ENCODE measurements around the gene SPOP. TPM values are rescaled to one million over a fixed set of nuclear protein-coding genes. Genes with fewer than 3 reads are reported as not detected.
"Not testable (repeated sequence)": the region's sequence is repeated elsewhere in the genome, so short reads cannot be mapped to it uniquely, and the experiment has no call there.

The SPOP gene
- total RNA-seq, 1 donor from 2014 or later = 50.1 TPM

DNA sequence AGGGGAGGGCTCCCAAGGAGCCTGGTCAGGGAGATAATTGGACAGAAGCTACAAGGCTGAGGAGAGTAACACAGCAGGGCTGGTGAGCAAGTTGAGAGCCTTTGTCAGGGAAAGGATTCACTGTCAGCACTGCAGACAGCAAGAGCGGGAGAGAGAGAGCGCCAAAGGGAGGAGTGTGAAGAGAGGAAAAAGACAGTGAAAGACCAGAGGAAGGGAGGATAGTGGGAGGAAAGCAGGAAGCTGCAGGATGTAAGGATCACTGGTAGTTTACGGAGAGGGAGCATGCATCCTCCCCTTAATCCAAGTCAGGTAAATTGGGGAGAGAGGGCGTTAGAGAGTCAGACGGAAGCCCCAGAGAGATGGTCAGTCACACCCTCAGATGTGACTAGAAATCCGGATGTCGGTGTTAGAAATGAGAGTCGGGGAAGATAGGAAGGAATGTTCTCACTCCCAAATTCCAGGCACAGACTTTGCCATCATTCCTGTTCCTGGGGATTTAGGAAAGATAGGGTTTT, 13.8 kb upstream of the SPOP start:
- Mint-ChIP-seq H3K27ac (no peak overlapping the region), H3K36me3 (ENCODE audit: low read depth) (peaks cover 5% of the 10 kb centered on the region), H3K9me3 (peaks cover 5% of the 10 kb centered on the region), H3K4me1 (ENCODE audit: low read depth) (peaks cover 36% of the 10 kb centered on the region), H3K27me3 (ENCODE audit: low read depth) (no peaks in the 10 kb centered on the region), H3K4me3 (ENCODE audit: low read depth) (no peak overlapping the region)
- intact Hi-C loops (cut with micrococcal nuclease) = no loop called here
- no peak for DNase-seq (ENCODE audit: low spot score)

DNA sequence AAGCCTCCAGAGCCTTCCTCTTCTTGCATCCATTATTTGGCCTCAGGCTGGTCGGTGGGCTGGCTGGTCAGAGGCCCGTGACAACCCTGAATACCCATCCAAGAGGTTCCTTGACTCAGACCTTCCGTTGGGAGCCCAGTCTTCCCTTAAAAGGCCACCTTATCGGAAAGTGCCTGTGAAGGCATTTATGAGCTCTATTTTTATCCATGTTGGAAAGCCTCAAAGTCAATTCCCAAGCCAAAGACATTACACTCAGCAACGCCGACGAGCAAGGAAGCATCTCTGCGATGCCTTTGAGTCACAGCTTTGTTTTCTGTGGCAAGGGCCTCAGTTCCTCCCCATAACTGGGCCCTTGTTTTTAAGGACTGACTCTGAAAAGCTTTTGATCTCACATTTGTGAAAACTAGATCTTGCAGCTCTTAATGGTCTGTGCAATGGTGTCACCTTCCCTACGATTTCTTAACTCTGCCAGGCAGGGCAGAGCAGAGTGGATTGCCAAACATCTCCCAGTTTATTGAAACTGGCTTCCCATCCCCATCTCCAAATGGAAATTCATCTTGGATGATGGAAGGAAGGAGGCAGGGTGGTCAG, 13.3 kb upstream of the SPOP start:
- Mint-ChIP-seq H3K27ac (no peak overlapping the region), H3K27me3 (ENCODE audit: low read depth) (no peaks in the 10 kb centered on the region), H3K4me1 (ENCODE audit: low read depth) (peaks cover 32% of the 10 kb centered on the region), H3K4me3 (ENCODE audit: low read depth) (no peak overlapping the region), H3K9me3 (peaks cover 5% of the 10 kb centered on the region), H3K36me3 (ENCODE audit: low read depth) (peaks cover 5% of the 10 kb centered on the region)
- no peak for DNase-seq (ENCODE audit: low spot score)
- intact Hi-C loops (cut with micrococcal nuclease) = no loop called here

DNA sequence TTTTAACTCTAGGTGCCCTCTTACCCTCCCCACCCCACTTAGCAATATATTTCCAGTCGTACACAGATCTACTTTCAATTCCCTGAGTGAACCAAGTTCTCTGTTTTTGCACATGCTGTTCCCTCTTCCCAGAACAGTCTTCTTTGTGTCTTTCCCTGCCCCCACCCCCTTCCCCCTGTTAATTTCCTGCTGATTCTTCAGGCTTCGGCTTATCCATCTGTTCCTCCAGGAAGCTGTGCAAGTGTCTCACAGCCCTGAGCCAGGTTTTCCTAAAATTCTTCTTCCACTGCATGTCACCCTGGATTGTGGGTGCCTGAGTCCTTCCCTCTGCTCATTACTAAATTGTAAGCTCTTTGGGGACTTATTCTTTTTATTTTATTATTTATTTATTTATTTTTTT, 12.4 kb upstream of the SPOP start:
- peaks cover 5% of the 10 kb centered on the region for H3K36me3 Mint-ChIP-seq (ENCODE audit: low read depth)
- peaks cover 5% of the 10 kb centered on the region for H3K9me3 Mint-ChIP-seq
- DNase-seq (ENCODE audit: low spot score) = no peak
- intact Hi-C loops (cut with micrococcal nuclease) = no loop called here
- H3K4me3 Mint-ChIP-seq (ENCODE audit: low read depth) = no peak overlapping the region
- no peak overlapping the region for H3K27ac Mint-ChIP-seq
- peaks cover 22% of the 10 kb centered on the region for H3K4me1 Mint-ChIP-seq (ENCODE audit: low read depth)
- H3K27me3 Mint-ChIP-seq (ENCODE audit: low read depth) = no peaks in the 10 kb centered on the region

DNA sequence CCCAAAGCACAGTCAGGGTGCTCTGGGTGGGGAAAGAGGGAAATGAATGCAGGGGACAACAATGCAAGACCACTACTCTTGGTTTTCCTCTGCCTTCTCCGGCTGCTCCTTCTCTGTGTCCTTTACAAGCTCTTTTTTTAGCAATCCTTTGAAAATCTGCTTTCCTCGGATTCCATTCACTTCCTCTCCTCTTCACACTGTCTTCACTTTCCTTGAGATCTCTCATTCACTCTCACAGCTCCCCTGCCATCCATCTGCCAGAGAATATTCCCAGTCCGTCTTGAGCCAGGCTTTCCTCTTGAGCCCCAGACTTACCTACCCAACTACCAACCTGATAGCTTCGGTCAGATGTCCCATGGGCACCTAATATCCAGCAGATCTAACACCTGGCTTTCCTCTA, 11.0 kb upstream of the SPOP start:
- peaks cover 5% of the 10 kb centered on the region for H3K9me3 Mint-ChIP-seq
- peaks cover 19% of the 10 kb centered on the region for H3K4me1 Mint-ChIP-seq (ENCODE audit: low read depth)
- no peak overlapping the region for H3K4me3 Mint-ChIP-seq (ENCODE audit: low read depth)
- no peaks in the 10 kb centered on the region for H3K27me3 Mint-ChIP-seq (ENCODE audit: low read depth)
- peaks cover 5% of the 10 kb centered on the region for H3K36me3 Mint-ChIP-seq (ENCODE audit: low read depth)
- DNase-seq (ENCODE audit: low spot score) = no peak
- intact Hi-C loops (cut with micrococcal nuclease) = no loop called here
- peak overlapping the region; percentile 81 for H3K27ac Mint-ChIP-seq

DNA sequence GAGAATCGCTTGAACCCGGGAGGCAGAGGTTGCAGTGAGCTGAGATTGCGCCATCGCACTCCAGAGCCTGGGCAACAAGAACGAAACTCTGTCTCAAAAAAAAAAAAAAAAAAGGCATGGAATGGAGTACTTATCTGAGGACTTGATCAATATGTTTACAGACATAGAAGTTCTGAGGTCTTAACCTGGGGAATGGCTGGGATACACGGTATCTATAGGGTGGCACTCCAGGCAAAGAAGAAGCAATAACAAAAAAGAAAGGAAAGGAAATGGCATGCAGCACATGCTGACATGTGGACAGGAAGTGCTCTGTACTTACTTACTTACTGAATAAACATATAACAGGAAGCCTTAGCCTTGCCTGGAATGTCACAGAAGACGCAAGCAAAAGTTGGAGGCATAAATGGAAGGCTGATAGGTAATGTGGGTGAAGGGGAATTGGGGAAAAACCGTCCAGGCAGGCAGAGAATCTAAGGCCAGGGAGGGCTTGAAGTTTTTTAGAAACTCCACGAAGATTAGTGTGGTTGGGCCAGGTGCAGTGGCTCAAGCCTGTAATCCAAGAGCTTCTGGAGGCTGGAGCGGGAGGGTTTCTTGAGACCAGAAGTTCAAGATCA, 10.1 kb upstream of the SPOP start:
- Mint-ChIP-seq H3K9me3 (peaks cover 5% of the 10 kb centered on the region), H3K4me3 (ENCODE audit: low read depth) (no peak overlapping the region), H3K27ac (peak overlapping the region; percentile 93), H3K4me1 (ENCODE audit: low read depth) (peaks cover 19% of the 10 kb centered on the region), H3K27me3 (ENCODE audit: low read depth) (no peaks in the 10 kb centered on the region), H3K36me3 (ENCODE audit: low read depth) (peaks cover 5% of the 10 kb centered on the region)
- intact Hi-C loops (cut with micrococcal nuclease) = no loop called here
- DNase-seq (ENCODE audit: low spot score) = no peak

DNA sequence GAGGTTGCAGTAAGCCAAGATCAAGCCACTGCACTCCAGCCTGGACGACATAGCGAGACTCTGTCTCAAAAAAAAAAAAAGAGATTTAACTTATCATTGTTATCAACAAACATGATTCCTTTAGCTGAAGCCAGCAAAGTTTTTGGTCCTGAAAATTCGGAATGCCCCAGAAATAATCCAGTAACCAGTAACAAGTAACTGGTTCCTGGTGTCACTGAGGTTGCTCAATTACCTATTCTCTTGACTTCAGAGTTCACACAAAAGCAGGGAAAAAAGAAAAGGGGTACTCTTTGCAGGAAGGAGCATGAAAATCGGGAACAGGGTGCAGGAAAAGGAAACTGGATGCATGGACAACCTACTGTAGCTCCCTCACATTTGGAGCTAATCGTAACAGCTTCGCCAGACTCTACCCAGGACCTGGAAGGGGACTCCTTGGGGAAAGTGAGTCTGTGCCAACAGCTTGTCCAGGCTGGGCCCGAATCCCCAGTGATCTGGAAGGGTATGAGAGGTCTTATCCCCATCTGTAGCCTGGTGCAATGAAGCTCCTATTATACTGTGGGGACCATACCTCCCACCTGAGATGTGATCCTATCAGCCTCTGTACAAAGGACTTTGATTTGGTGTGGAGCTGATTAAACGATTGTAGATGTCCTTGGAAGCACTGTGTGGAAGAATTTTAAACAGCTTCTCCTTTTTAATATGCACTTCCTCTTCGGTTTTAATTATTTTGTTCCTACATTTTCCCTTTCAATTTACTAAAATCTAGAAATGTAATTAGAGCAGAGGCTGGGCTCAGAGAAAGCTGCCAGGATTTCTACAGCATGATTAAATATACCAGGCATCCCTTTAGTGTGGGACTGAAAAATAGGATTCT, 3.4 kb upstream of the SPOP start:
- intact Hi-C loops (cut with micrococcal nuclease) = no loop called here

DNA sequence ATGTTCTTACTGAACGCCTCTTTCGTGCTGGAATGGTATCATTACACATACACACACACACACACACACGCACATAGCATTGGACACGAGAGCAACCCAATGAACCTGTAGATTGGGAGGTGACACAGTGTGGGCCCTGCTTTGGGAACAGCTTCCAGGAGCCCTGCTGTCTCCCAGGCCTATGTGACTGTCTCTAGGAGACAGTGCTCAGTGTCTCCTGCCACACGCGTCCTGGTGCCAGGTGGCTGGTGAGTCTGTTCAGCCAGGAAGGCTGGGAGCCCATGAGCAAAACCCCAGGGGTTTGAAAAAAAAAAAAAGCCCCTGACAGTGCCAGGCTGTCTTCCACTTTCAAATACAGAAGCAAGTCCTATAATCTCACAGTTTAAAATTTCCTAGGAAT, 2.4 kb upstream of the SPOP start:
- Mint-ChIP-seq H3K36me3 (ENCODE audit: low read depth) (peaks cover 6% of the 10 kb centered on the region), H3K4me3 (ENCODE audit: low read depth) (no peak overlapping the region), H3K9me3 (peaks cover 4% of the 10 kb centered on the region), H3K4me1 (ENCODE audit: low read depth) (peaks cover 20% of the 10 kb centered on the region), H3K27me3 (ENCODE audit: low read depth) (no peaks in the 10 kb centered on the region), H3K27ac (no peak overlapping the region)
- intact Hi-C loops (cut with micrococcal nuclease) = no loop called here
- DNase-seq (ENCODE audit: low spot score) = no peak

More for the DNA sequence above, 3.4 kb upstream of the SPOP start:
- no peak overlapping the region for H3K4me3 Mint-ChIP-seq (ENCODE audit: low read depth)
- no peak for DNase-seq (ENCODE audit: low spot score)
- peaks cover 10% of the 10 kb centered on the region for H3K4me1 Mint-ChIP-seq (ENCODE audit: low read depth)
- H3K27me3 Mint-ChIP-seq (ENCODE audit: low read depth) = no peaks in the 10 kb centered on the region
- H3K9me3 Mint-ChIP-seq = peaks cover 4% of the 10 kb centered on the region
- H3K36me3 Mint-ChIP-seq (ENCODE audit: low read depth) = no peaks in the 10 kb centered on the region
- no peak overlapping the region for H3K27ac Mint-ChIP-seq

DNA sequence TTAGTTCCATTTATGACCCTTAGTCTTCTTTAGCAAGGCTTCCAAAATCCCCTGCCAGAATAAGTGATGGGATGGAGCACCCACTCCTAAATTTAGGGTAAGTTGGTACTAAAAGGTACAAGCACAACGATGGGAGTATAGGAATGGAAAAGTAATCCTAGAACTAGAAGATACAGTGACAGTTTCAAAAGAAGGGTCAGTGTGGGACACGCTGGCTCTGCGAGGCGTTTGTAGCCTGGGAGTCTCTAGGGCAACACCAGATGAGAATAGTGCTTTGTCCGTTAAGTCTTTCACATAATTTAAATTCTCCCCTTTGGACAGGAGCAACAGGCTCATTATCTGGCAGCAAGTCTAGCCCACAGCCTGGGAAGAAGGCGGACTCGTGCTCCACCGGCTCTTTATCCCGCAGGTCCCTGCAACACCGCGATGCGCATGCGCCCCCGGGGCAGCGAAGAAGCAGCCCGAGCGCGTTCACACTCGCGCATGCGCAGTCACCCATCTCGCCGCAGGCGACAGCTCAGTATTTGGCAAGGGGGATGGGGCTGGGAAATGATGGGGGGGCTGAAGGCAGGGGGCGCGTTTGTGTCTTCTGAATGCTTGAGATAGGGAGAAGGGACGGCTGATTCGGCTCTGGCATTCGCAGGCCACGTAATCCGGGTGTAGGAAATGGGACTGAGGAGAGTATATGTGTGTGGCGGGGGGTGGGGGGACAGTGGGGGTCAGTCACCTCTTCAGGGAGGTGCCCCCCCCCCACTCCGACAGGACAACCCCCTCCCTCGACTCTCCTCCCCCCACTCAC, 564 bp downstream of the SPOP start:
- no peaks in the 10 kb centered on the region for H3K27me3 Mint-ChIP-seq (ENCODE audit: low read depth)
- H3K36me3 Mint-ChIP-seq (ENCODE audit: low read depth) = peaks cover 27% of the 10 kb centered on the region
- intact Hi-C loops (cut with micrococcal nuclease) = loop anchor here (1.0 kb wide), 1 partner anchor 31 kb away; no protein-coding TSS in a partner anchor
- H3K9me3 Mint-ChIP-seq = peaks cover 4% of the 10 kb centered on the region
- peak; percentile 93 for DNase-seq (ENCODE audit: low spot score)
- peak overlapping the region; percentile 98 for H3K27ac Mint-ChIP-seq
- peak overlapping the region; percentile 95 for H3K4me3 Mint-ChIP-seq (ENCODE audit: low read depth)
- peaks cover 33% of the 10 kb centered on the region for H3K4me1 Mint-ChIP-seq (ENCODE audit: low read depth)

DNA sequence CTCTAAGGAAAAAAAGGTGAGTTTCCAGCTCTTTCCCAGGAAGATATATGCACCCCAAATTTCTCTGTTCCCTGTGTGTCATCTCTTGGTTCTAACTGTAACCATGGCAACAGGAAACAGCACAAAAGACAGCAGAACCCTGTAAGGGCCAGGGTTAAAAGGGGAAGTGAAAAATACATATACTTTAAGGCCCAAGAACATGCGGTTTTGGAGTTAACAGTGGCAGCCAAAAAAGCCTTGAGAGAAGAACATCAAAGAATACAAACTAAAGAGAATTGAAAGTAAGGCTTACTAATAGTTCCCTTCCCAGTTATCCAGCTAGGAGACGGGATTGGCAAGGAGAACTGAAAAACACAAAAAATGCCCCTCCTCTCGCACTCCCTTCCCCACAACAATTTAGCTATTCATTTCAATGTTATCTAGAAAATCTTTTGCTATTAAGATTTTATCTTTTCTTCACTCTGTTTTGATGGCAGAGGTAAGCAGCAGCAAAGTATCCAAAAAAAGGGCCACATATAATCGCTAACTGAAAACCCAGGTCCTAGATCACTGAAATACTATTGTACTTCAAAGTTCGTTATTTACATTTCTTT, 1.5 kb downstream of the SPOP start:
- Mint-ChIP-seq H3K4me3 (ENCODE audit: low read depth) (peak overlapping the region; percentile 95), H3K9me3 (peaks cover 4% of the 10 kb centered on the region), H3K4me1 (ENCODE audit: low read depth) (peaks cover 33% of the 10 kb centered on the region), H3K27ac (peak overlapping the region; percentile 98), H3K27me3 (ENCODE audit: low read depth) (no peaks in the 10 kb centered on the region), H3K36me3 (ENCODE audit: low read depth) (peaks cover 30% of the 10 kb centered on the region)
- peak; percentile 29 for DNase-seq (ENCODE audit: low spot score)
- intact Hi-C loops (cut with micrococcal nuclease) = no loop called here

DNA sequence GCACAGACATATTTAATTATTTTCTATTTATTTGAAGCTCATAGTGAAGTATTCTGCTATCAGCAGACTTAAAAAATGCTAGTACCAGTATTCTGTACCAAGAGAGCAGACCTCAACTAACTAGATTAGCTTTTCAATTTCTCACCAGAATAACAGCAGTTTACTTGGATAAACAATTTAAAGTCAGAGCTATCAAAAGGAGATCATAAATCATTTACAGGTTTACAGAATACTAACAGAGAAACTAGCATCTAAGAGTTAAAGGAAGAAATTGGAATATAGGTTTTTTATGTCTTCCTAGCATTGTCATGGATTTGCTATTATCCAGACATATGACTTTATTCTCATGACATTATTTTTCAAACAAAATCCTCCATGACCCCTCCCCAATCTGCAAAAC, 3.4 kb downstream of the SPOP start:
- DNase-seq (ENCODE audit: low spot score) = no peak
- H3K9me3 Mint-ChIP-seq = peaks cover 4% of the 10 kb centered on the region
- no peak overlapping the region for H3K4me3 Mint-ChIP-seq (ENCODE audit: low read depth)
- H3K36me3 Mint-ChIP-seq (ENCODE audit: low read depth) = peaks cover 30% of the 10 kb centered on the region
- H3K4me1 Mint-ChIP-seq (ENCODE audit: low read depth) = peaks cover 39% of the 10 kb centered on the region
- intact Hi-C loops (cut with micrococcal nuclease) = no loop called here
- no peaks in the 10 kb centered on the region for H3K27me3 Mint-ChIP-seq (ENCODE audit: low read depth)
- peak overlapping the region; percentile 20 for H3K27ac Mint-ChIP-seq

DNA sequence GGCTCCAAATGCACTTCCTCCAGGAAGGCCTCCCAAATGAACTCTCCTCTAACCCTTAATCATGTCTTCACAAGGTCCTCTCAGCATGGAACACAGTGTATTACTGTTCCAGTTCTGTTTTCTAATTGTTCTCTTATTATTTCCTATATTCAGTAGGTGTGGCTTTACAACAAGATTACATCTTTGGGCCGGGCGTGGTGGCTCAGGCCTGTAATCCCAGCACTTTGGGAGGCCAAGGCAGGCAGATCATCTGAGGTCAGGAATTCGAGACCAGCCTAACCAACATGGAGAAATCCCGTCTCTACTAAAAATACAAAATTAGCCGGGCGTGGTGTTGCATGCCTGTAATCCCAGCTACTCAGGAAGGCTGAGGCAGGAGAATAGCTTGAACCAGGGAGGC, 4.2 kb downstream of the SPOP start:
- H3K27ac Mint-ChIP-seq; H3K27me3 Mint-ChIP-seq (ENCODE audit: low read depth); intact Hi-C loops (cut with micrococcal nuclease); DNase-seq (ENCODE audit: low spot score); H3K4me3 Mint-ChIP-seq (ENCODE audit: low read depth); H3K9me3 Mint-ChIP-seq: not testable (repeated sequence)
- Mint-ChIP-seq H3K4me1 (ENCODE audit: low read depth) (peaks cover 39% of the 10 kb centered on the region), H3K36me3 (ENCODE audit: low read depth) (peaks cover 30% of the 10 kb centered on the region)

DNA sequence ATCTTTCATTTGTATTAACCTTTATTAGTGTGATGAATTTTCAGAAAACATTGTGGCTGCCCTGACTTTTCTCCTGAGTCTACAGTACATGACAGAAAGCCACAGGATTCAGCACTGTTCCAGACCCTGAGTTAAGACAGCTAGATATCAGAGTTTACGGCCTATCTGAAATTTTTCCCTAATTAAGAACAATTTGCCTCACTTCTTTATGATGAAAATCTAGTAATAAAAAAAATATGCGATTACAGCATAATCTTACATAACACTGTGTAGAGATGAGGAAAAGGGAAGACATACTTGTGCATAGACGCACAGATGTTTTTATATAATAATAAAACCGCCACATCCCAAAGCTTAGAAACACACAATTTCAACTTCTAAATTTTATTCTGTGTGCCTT, 7.3 kb downstream of the SPOP start:
- H3K4me1 Mint-ChIP-seq (ENCODE audit: low read depth) = peaks cover 26% of the 10 kb centered on the region
- intact Hi-C loops (cut with micrococcal nuclease) = no loop called here

More for the DNA sequence above, 7.3 kb downstream of the SPOP start:
- no peak for DNase-seq (ENCODE audit: low spot score)
- no peaks in the 10 kb centered on the region for H3K9me3 Mint-ChIP-seq
- H3K36me3 Mint-ChIP-seq (ENCODE audit: low read depth) = peaks cover 34% of the 10 kb centered on the region
- no peak overlapping the region for H3K4me3 Mint-ChIP-seq (ENCODE audit: low read depth)
- H3K27ac Mint-ChIP-seq = no peak overlapping the region
- no peaks in the 10 kb centered on the region for H3K27me3 Mint-ChIP-seq (ENCODE audit: low read depth)

Data from activated T-helper 2 cell treated with anti-CD3 and anti-CD28 coated beads, Interferon-gamma antibody, Interleukin-2, Interleukin-4, amounts not matched to agents 10 μg/mL and 5 μg/mL and 100 μg/mL, durations not matched to agents 14 hours and 24 hours and 36 hours (primary cell).